Astrocyte of the cerebellum (primary cell): ENCODE measurements around the gene FAAP24.

Experiments used
- DNase-seq: peaks from one replicate; pipeline ENCODE4 v3.0.0-alpha.2; 2011; ENCODE audit warnings: low read depth
- H3K4me3 ChIP-seq: 2 replicates; pipeline ENCODE4 v1.5.1; 2011; ENCODE audit warnings: mild to moderate bottlenecking, low read depth, low read length, moderate library complexity
- in situ Hi-C: cut with HindIII; loops from 2 replicates; pipeline ENCODE4 v1.10.0; 2017; ENCODE audit warnings: low sequenced_read_pairs
- TF ChIP-seq, protein P1 (sequence below): IDR thresholded peaks from 2 replicates; pipeline ENCODE4 v1.5.1; 2012; ENCODE audit warnings: low read length, low read depth, moderate library complexity, mild to moderate bottlenecking; ENCODE audit errors: missing control alignments

Gene FAAP24, protein sequence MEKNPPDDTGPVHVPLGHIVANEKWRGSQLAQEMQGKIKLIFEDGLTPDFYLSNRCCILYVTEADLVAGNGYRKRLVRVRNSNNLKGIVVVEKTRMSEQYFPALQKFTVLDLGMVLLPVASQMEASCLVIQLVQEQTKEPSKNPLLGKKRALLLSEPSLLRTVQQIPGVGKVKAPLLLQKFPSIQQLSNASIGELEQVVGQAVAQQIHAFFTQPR

GRCh38 chr19:32971715-32972540, at the start of gene FAAP24, which contains the start of gene CEP89:
TSS of gene FAAP24 (plus strand) at chr19:32972242. CDS start at chr19:32973197, 955 bp downstream.
TSS of gene CEP89 (minus strand) at chr19:32971958. CDS start at chr19:32971874, 84 bp downstream.
- H3K4me3 ChIP-seq, result peak within 1 kb of the TSS; percentile 64
- in situ Hi-C loops, result no loop called here
- TF ChIP-seq, protein P1, sequence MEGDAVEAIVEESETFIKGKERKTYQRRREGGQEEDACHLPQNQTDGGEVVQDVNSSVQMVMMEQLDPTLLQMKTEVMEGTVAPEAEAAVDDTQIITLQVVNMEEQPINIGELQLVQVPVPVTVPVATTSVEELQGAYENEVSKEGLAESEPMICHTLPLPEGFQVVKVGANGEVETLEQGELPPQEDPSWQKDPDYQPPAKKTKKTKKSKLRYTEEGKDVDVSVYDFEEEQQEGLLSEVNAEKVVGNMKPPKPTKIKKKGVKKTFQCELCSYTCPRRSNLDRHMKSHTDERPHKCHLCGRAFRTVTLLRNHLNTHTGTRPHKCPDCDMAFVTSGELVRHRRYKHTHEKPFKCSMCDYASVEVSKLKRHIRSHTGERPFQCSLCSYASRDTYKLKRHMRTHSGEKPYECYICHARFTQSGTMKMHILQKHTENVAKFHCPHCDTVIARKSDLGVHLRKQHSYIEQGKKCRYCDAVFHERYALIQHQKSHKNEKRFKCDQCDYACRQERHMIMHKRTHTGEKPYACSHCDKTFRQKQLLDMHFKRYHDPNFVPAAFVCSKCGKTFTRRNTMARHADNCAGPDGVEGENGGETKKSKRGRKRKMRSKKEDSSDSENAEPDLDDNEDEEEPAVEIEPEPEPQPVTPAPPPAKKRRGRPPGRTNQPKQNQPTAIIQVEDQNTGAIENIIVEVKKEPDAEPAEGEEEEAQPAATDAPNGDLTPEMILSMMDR, result no peak
- peak; percentile 99 for DNase-seq

GRCh38 chr19:32924200-32924599, 47.8 kb upstream of the FAAP24 start:
- in situ Hi-C loops, result no loop called here

GRCh38 chr19:32928806-32929205, 43.2 kb upstream of the FAAP24 start:
- TF ChIP-seq, protein P1, result no peak
- DNase-seq, result no peak
- in situ Hi-C loops, result no loop called here

More at GRCh38 chr19:32924200-32924599, 47.8 kb upstream of the FAAP24 start:
- H3K4me3 ChIP-seq, result no peak overlapping the region
- TF ChIP-seq, protein P1, result no peak
- no peak for DNase-seq

GRCh38 chr19:32930567-32930966, 41.5 kb upstream of the FAAP24 start:
- in situ Hi-C loops, result no loop called here

More at GRCh38 chr19:32928806-32929205, 43.2 kb upstream of the FAAP24 start:
- no peak overlapping the region for H3K4me3 ChIP-seq

GRCh38 chr19:32933571-32933970, 38.5 kb upstream of the FAAP24 start:
- DNase-seq, result no peak
- TF ChIP-seq, protein P1, result no peak
- H3K4me3 ChIP-seq, result no peak overlapping the region
- in situ Hi-C loops, result no loop called here

More at GRCh38 chr19:32930567-32930966, 41.5 kb upstream of the FAAP24 start:
- TF ChIP-seq, protein P1, result no peak
- no peak overlapping the region for H3K4me3 ChIP-seq
- no peak for DNase-seq

GRCh38 chr19:32935629-32936028, 36.4 kb upstream of the FAAP24 start:
- in situ Hi-C loops, result no loop called here

More at GRCh38 chr19:32935629-32936028, 36.4 kb upstream of the FAAP24 start:
- TF ChIP-seq, protein P1, result no peak
- no peak for DNase-seq
- H3K4me3 ChIP-seq, result no peak overlapping the region
